Measurements from ENCODE around the gene PSMD14. TPM values are rescaled to one million over a fixed set of nuclear protein-coding genes. Genes with fewer than 3 reads are reported as not detected.

The PSMD14 gene
- total and polyA plus RNA-seq, 8 donors = 5.4 to 19.7 (median 15.0) TPM

DNA sequence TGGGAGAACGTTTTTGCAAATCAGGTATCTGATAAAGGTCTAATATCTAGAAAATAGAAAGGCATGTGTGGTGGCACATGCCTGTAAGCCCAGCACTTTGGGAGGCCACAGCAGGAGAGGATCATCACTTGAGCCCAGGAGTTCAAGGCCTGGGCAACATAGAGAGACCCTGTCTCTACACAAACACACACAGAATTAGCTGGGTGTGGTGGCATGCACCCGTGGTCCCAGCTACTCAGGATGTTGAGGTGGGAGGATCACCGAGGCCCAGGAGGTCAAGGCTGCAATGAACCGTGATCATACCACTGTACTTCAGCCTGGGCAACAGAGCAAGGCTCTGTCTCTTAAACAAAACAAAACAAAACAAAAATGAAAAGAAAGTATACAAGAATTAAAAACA lies 94.1 kb downstream of the PSMD14 start:
- no peak for DNase-seq
- Histone ChIP-seq H3K9me3 (no peaks in the 10 kb centered on the region), H3K27me3 (no peaks in the 10 kb centered on the region), H3K4me3 (no peak overlapping the region), H3K27ac (no peak overlapping the region), H3K36me3 (no peaks in the 10 kb centered on the region), H3K4me1 (no peaks in the 10 kb centered on the region)
- no peak for ATAC-seq
- WGBS, 2 donors = 91 to 92% methylated on average over 4 of the region's 4 CpGs
- no peak for FAIRE-seq
- TF ChIP-seq, protein P1, sequence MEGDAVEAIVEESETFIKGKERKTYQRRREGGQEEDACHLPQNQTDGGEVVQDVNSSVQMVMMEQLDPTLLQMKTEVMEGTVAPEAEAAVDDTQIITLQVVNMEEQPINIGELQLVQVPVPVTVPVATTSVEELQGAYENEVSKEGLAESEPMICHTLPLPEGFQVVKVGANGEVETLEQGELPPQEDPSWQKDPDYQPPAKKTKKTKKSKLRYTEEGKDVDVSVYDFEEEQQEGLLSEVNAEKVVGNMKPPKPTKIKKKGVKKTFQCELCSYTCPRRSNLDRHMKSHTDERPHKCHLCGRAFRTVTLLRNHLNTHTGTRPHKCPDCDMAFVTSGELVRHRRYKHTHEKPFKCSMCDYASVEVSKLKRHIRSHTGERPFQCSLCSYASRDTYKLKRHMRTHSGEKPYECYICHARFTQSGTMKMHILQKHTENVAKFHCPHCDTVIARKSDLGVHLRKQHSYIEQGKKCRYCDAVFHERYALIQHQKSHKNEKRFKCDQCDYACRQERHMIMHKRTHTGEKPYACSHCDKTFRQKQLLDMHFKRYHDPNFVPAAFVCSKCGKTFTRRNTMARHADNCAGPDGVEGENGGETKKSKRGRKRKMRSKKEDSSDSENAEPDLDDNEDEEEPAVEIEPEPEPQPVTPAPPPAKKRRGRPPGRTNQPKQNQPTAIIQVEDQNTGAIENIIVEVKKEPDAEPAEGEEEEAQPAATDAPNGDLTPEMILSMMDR (IDR thresholded peaks at IDR 0.05) = no peak
- intact Hi-C loops (cut with DNase I) = no loop called here

DNA sequence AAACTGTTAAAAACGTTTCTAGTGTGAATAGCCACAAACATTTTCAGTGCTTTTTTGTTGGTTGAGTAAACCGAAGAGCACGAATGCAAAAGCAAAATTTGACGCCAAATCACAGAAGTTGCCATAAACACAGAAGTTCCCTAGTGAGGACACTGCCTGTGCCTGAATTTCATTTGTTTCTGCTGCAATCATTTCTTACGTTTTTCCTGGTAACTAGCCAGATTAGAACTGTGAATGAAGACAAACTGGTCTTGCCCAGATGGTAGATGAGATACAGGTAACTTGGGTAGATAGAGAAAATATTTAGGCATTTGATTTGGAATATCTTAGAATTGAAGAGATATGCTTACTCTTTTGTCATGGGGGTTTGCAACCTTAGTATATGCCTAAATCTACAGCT lies 98.1 kb downstream of the PSMD14 start:
- Histone ChIP-seq H3K9me3 (no peaks in the 10 kb centered on the region), H3K27ac (no peak overlapping the region), H3K4me1 (no peaks in the 10 kb centered on the region), H3K27me3 (no peaks in the 10 kb centered on the region), H3K4me3 (no peak overlapping the region), H3K36me3 (no peaks in the 10 kb centered on the region)
- 81 to 84% methylated on average over 5 of the region's 5 CpGs for WGBS, 2 donors
- no peak for ATAC-seq
- FAIRE-seq = no peak
- TF ChIP-seq, protein P1 (IDR thresholded peaks at IDR 0.05) = no peak
- intact Hi-C loops (cut with DNase I) = no loop called here
- DNase-seq = no peak

DNA sequence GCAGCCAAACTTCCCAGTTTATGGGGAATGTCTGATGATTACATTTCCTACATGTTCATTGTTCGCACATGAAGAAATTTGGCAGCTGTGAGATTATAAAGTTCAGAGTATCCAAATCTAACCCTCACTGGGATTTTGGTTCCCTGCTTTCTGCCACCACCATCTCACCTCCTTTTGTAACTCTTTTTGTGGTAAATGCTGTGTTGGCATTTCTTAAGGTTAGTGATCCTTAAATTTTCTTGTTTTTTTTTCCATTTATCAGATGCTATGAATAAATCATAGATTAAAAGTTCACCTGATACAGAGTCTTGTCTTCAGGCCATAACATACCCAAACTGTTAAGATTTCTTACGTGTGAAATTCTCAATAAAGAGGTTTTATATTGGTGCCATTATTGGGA lies 99.4 kb downstream of the PSMD14 start:
- ATAC-seq (no peak), DNase-seq (no peak), FAIRE-seq (no peak)
- WGBS, 2 donors = 96 to 99% methylated on average over 2 of the region's 2 CpGs
- Histone ChIP-seq H3K27ac (no peak overlapping the region), H3K4me3 (no peak overlapping the region), H3K27me3 (no peaks in the 10 kb centered on the region), H3K4me1 (no peaks in the 10 kb centered on the region), H3K9me3 (no peaks in the 10 kb centered on the region), H3K36me3 (no peaks in the 10 kb centered on the region)
- intact Hi-C loops (cut with DNase I) = no loop called here
- TF ChIP-seq, protein P1 (IDR thresholded peaks at IDR 0.05) = no peak

DNA sequence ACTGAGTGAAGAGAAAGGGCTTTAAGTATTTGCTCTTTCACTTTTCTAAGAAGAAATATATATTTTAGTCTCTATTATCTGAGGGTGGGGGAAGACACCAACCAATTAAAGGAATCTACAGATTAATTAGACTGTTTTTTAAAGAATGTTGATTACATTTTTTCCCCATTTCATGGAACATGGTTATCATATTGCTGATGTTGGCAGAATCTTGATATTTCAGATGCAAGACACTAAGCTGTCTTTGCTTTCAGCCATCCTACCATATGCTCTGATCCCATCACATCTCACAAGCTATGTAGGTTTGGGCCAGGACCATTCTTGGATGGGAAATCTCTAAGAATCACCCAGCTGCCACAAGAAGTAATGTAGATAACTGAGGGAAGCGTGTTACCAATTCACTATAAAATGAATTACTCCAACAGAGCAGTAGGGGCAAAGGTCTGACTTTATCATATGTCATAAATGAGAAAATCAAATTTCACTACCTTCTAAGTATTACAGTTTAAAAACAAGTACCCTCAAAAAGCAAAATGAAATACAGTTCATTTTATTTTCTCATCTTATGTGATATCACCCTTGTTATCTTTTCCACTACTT lies 101.2 kb downstream of the PSMD14 start:
- 81 to 82% methylated on average over 1 of the region's 1 CpG for WGBS, 2 donors
- H3K9me3 ChIP-seq = no peaks in the 10 kb centered on the region
- intact Hi-C loops (cut with DNase I) = no loop called here
- no peak overlapping the region for H3K4me3 ChIP-seq
- no peaks in the 10 kb centered on the region for H3K27me3 ChIP-seq
- ATAC-seq = no peak
- H3K27ac ChIP-seq = no peak overlapping the region
- DNase-seq = no peak
- FAIRE-seq = no peak
- H3K4me1 ChIP-seq = peaks cover 0 to under 1% (median 0%) of the 10 kb centered on the region in 3 donors
- TF ChIP-seq, protein P1 (IDR thresholded peaks at IDR 0.05) = no peak
- no peaks in the 10 kb centered on the region for H3K36me3 ChIP-seq

DNA sequence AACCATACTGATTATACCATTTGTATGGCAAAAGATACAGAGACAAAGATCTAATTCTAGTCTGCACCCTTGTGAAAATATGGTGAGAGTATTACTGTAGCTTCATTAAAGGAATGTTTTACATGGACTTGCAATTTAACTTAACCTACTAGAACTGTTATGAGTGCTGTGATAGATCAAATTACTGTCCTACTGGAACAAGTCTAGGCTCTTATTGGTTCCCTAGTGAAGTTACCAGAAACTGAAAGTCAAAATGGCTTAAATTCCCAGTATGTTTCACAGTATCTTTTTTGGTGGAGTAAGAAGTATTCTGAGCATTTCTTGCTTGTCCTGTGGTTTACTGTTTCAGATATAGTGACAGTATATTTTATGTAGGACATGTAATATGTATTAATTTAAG lies 104.1 kb downstream of the PSMD14 start:
- no peak for ATAC-seq
- no peak overlapping the region for H3K4me3 ChIP-seq
- H3K9me3 ChIP-seq = no peaks in the 10 kb centered on the region
- no peak for DNase-seq
- H3K4me1 ChIP-seq = peaks cover 0 to 20% (median 8%) of the 10 kb centered on the region in 3 donors
- TF ChIP-seq, protein P1 (IDR thresholded peaks at IDR 0.05) = no peak
- H3K27ac ChIP-seq = no peak overlapping the region
- H3K36me3 ChIP-seq = no peaks in the 10 kb centered on the region
- peaks cover 0 to 22% (median 6%) of the 10 kb centered on the region in 4 donors for H3K27me3 ChIP-seq
- FAIRE-seq = no peak
- intact Hi-C loops (cut with DNase I) = no loop called here
